Camera-type eye (tissue), 1 donor: ENCODE data around the gene UGT8. TPM values are rescaled to one million over a fixed set of nuclear protein-coding genes. Genes with fewer than 3 reads are reported as not detected.

Experiments
- total RNA-seq: library from RNA; depleted of rRNA; stranded (reverse); fragments of >200 nt; gene quantifications from one replicate; pipeline ENCODE4 v1.2.3, GENCODE V29; 2014

Gene UGT8
- 2.1 TPM for total RNA-seq

DNA sequence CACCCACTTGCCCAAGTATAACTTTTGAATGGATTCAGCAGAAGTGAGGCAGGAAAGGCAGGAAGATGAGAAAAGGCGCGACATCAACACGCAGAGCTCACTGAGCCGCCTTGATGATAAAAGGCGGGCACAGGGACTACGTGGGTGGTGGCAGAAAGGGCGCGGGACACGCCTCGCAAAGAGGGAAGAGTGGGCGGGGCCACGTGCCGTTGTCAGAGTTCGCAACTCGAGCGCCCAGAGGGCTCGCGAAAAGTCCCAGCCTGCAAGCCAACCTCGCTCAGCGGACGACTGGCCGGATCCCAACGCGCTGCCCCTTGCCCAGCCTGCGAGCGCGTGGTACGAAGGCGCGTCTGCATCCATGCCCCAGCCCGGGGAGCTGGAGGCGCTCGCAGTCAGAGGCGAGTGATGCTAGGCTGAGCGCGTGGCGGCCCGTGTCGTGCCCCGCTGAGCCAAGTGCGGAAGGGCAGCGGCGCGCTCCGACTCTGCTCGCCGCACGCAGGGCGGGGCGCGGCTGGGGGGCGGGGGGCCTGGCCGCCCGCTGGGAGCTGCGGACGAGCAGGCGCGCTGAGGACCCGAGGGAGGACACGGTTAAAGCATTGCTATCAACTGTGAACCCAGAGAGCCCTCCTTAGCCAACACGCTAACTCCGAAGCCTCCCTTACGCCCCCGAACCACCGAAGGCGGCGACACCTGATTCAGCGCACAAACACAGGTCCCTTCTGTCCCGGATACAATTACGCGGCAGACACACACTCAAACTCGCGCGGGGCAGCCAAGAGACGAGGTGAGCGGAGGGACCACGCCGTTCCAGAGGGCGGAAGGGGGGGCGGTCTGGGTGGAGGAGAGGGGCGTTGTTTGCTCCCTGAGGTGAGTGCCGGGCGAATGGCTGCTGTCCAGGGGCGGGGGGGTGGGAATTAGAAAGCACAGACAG, at the start of gene UGT8:
UGT8 (plus strand) TSS at position 617 of the 931 bp plus-strand sequence. CDS start 24,074 bp downstream, outside the sequence.

